MCF 10A (cell line): ENCODE measurements around the gene PXDC1. TPM values are rescaled to one million over a fixed set of nuclear protein-coding genes. Genes with fewer than 3 reads are reported as not detected.

Source experiments
- BruUV-seq: library from RNA; stranded (reverse); fragments of 400-500 nt; replicated peaks from 2 replicates; lab custom pipeline; 2021; lab: Mats Ljungman, UMichigan
- CTCF ChIA-PET: fragments of 300-600 bp; sonication (Branson Sonifier 250); formaldehyde crosslinking; extraction: SDS; loops from one replicate; lab custom pipeline; 2021; ENCODE audit warnings: antibody characterized with exemption, inconsistent platforms; lab: Yijun Ruan, JAX
- POLR2A ChIA-PET: fragments of 300-600, 350-650 bp; sonication (Branson Sonifier 250); formaldehyde crosslinking; extraction: SDS; loops from one replicate; lab custom pipeline; 2020; ENCODE audit warnings: antibody characterized with exemption, inconsistent platforms; lab: Yijun Ruan, JAX
- DNase-seq: peaks from one replicate; pipeline ENCODE4 v3.0.0-alpha.2; 2018; ENCODE audit not compliant: unreplicated experiment
- H3K27ac Mint-ChIP-seq: one replicate; pipeline ENCODE4 v1.8.0; 2022; ENCODE audit warnings: mild to moderate bottlenecking, low read depth, mixed read lengths; ENCODE audit not compliant: unreplicated experiment
- H3K27me3 Mint-ChIP-seq: one replicate; pipeline ENCODE4 v1.8.0; 2022; ENCODE audit warnings: mixed read lengths; ENCODE audit not compliant: insufficient read depth, unreplicated experiment
- H3K36me3 Mint-ChIP-seq: one replicate; pipeline ENCODE4 v1.8.0; 2022; ENCODE audit warnings: mild to moderate bottlenecking, moderate library complexity, mixed read lengths; ENCODE audit not compliant: insufficient read depth, unreplicated experiment
- H3K4me1 Mint-ChIP-seq: one replicate; pipeline ENCODE4 v1.8.0; 2022; ENCODE audit warnings: mixed read lengths; ENCODE audit not compliant: insufficient read depth, unreplicated experiment
- H3K4me3 Mint-ChIP-seq: one replicate; pipeline ENCODE4 v1.8.0; 2022; ENCODE audit warnings: mild to moderate bottlenecking, moderate library complexity, mixed read lengths; ENCODE audit not compliant: unreplicated experiment
- H3K9me3 Mint-ChIP-seq: one replicate; pipeline ENCODE4 v1.8.0; 2022; ENCODE audit warnings: mixed read lengths; ENCODE audit not compliant: unreplicated experiment
- intact Hi-C: fragments of 100-400 bp; cut with micrococcal nuclease; formaldehyde crosslinking; loops from 2 replicates; pipeline ENCODE4 v1.14.1; 2022
- total RNA-seq: library from RNA; stranded (reverse); gene quantifications from 2 replicates; pipeline ENCODE4 v1.2.3, GENCODE V29; 2022
- TF ChIP-seq, protein P1 (sequence below): fragments of 200-600 bp; IDR thresholded peaks from one replicate; pipeline ENCODE4 v1.8.0; 2022; ENCODE audit warnings: antibody characterized with exemption, mild to moderate bottlenecking; ENCODE audit not compliant: unreplicated experiment

PXDC1 gene
- total RNA-seq, 1 experiment from 2014 or later = 48.1 TPM

DNA sequence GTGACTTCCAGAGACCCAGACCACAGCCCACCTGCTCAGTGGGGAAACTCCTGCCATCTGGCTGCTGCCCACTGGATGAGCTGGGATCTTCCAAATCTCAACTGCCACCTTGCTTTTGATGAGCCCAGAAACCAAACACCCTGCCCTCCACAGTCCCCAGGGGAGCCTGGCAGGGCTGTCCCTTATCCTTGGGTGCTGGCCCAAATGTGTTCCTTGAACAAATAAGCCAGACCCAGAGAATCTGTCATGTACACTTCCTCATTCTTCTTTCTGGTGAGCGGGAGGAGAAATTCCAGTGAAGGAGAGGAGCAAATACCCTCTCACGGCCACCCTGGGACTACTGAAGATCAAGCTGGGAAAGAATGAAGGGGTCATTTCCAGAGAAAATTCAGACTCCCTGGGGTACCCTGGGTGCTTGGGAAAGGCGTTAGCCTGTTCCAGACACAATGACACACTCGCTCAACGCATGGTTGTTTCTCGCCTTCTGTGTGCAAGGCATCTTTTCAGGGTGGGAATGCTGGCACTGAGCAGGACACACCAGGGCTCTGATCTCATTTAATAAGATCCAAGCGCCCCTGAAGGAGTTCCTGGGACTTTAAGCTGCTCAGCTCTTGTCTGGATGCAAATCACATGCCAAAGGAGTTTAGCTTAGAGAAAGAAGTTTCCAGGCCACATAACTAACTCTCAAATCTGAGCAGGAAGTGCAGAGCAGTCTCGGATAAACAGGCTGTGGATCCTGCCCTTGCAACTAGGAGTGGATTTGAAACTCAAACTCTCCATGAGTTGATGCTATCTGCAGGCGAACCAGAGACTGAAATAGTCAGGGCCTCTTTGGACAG lies 38.5 kb downstream of the PXDC1 start:
- no peak overlapping the region for H3K4me3 Mint-ChIP-seq
- no peaks in the 10 kb centered on the region for H3K4me1 Mint-ChIP-seq
- H3K36me3 Mint-ChIP-seq = no peaks in the 10 kb centered on the region
- no peak for DNase-seq
- POLR2A ChIA-PET = no interaction called here
- no peaks in the 10 kb centered on the region for H3K9me3 Mint-ChIP-seq
- CTCF ChIA-PET = no interaction called here
- no peak overlapping the region for H3K27ac Mint-ChIP-seq
- intact Hi-C loops = no loop called here
- TF ChIP-seq, protein P1, sequence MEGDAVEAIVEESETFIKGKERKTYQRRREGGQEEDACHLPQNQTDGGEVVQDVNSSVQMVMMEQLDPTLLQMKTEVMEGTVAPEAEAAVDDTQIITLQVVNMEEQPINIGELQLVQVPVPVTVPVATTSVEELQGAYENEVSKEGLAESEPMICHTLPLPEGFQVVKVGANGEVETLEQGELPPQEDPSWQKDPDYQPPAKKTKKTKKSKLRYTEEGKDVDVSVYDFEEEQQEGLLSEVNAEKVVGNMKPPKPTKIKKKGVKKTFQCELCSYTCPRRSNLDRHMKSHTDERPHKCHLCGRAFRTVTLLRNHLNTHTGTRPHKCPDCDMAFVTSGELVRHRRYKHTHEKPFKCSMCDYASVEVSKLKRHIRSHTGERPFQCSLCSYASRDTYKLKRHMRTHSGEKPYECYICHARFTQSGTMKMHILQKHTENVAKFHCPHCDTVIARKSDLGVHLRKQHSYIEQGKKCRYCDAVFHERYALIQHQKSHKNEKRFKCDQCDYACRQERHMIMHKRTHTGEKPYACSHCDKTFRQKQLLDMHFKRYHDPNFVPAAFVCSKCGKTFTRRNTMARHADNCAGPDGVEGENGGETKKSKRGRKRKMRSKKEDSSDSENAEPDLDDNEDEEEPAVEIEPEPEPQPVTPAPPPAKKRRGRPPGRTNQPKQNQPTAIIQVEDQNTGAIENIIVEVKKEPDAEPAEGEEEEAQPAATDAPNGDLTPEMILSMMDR = no peak
- no peaks in the 10 kb centered on the region for H3K27me3 Mint-ChIP-seq
- BruUV-seq = no TSS peak

DNA sequence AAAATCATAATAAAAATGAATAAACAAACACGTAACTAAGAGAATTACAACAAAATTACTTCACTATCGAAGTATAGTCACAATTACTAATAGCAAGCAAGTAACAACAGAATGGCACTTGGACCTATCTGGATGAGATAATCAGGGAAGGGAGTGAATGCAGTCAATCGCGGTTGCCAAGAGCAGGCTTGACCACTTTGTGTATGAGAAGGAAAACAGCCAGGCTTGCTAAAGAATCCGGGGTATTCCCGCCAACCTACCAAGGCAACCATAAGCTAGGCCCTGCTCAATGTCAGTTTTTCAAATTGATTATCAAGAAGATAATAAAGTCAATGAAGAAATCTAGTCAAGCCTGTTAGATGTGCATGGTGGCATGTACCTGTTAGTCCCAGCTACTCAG lies 39.7 kb downstream of the PXDC1 start:
- H3K27me3 Mint-ChIP-seq = no peaks in the 10 kb centered on the region
- no peak overlapping the region for H3K4me3 Mint-ChIP-seq
- no peaks in the 10 kb centered on the region for H3K9me3 Mint-ChIP-seq
- CTCF ChIA-PET = no interaction called here
- H3K36me3 Mint-ChIP-seq = no peaks in the 10 kb centered on the region
- H3K27ac Mint-ChIP-seq = no peak overlapping the region
- TF ChIP-seq, protein P1 = no peak
- DNase-seq = no peak
- no peaks in the 10 kb centered on the region for H3K4me1 Mint-ChIP-seq
- intact Hi-C loops = no loop called here
- no TSS peak for BruUV-seq
- POLR2A ChIA-PET = no interaction called here

DNA sequence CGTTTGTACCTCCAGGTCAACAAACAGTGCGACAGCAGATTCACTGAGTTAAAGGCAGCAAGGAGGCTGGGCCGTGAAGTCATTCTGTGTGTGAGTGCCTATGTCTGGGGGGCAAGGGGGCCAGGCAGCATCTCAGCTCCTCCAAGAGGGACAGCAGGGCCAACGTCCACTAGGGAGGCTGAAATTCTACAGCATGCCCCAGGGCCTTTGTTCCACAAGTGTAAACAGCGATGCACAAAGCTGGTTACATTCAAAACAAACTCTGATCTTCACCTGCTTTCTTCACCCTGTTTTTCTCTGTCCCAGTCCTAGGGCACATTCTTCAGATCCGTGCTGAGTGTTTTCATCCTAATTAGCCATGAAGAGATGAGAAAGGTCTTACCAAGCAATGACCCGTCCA lies 41.1 kb downstream of the PXDC1 start:
- peaks cover 7% of the 10 kb centered on the region for H3K9me3 Mint-ChIP-seq
- ChIA-PET POLR2A (no interaction called here), CTCF (interaction anchor here (0.6 to 1.2 kb wide), 2 partner anchors 9 to 102 kb away, joined by 3 read pairs; no protein-coding TSS in a partner anchor)
- no peaks in the 10 kb centered on the region for H3K27me3 Mint-ChIP-seq
- BruUV-seq = no TSS peak
- no peaks in the 10 kb centered on the region for H3K36me3 Mint-ChIP-seq
- no peak for DNase-seq
- no peaks in the 10 kb centered on the region for H3K4me1 Mint-ChIP-seq
- TF ChIP-seq, protein P1 = no peak
- intact Hi-C loops = no loop called here
- no peak overlapping the region for H3K4me3 Mint-ChIP-seq
- no peak overlapping the region for H3K27ac Mint-ChIP-seq

DNA sequence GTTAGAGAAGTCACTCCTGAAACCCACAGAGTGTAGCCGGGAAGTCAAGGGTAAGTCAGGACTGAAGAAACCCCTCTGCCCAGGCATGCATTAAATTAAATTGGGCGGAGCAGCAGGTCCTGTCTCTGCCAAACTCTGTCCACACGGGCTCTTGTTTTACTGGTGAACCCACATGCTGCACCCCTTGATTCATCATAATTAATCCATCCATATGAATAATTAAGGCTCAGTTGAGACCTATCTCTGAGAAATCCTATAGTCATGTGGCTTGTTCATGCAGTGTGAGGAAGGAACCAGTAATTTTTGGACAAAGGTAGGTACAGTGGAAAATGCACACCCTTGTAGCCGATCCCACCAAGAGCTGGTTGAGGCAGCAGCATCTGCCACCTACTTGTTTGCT lies 43.0 kb downstream of the PXDC1 start:
- no TSS peak for BruUV-seq
- TF ChIP-seq, protein P1 = no peak
- H3K27ac Mint-ChIP-seq = no peak overlapping the region
- peaks cover 20% of the 10 kb centered on the region for H3K9me3 Mint-ChIP-seq
- no peaks in the 10 kb centered on the region for H3K36me3 Mint-ChIP-seq
- intact Hi-C loops = no loop called here
- no peaks in the 10 kb centered on the region for H3K4me1 Mint-ChIP-seq
- DNase-seq = no peak
- ChIA-PET POLR2A (no interaction called here), CTCF (no interaction called here)
- no peak overlapping the region for H3K4me3 Mint-ChIP-seq
- H3K27me3 Mint-ChIP-seq = no peaks in the 10 kb centered on the region
